GM12878 (cell line): Measurements from ENCODE around the gene COL24A1. TPM values are rescaled to one million over a fixed set of nuclear protein-coding genes. Genes with fewer than 3 reads are reported as not detected.

Experiments used
- ATAC-seq: fragments of 200-7000 bp; cut with Tn5 transposase; 3 replicates; pipeline ENCODE4 v1.9.1; 2020; ENCODE audit warnings: mild to moderate bottlenecking, moderate library complexity
- BruUV-seq: library from RNA; stranded (reverse); fragments of 400-500 nt; replicated peaks from 2 replicates; lab custom pipeline; 2021; lab: Mats Ljungman, UMichigan
- CTCF ChIA-PET: fragments of 300-600 bp; sonication (Branson Sonifier 250); formaldehyde crosslinking; extraction: SDS; loops from one replicate; lab custom pipeline; 2021; ENCODE audit warnings: inconsistent platforms; lab: Yijun Ruan, JAX
- POLR2A ChIA-PET: fragments of 350-600 bp; formaldehyde crosslinking; extraction: SDS; loops from one replicate; lab custom pipeline; 2021; ENCODE audit warnings: inconsistent platforms; lab: Charles Lee
- RAD21 ChIA-PET: fragments of 300-600 bp; sonication (Branson Sonifier 250); formaldehyde crosslinking; loops from one replicate; lab custom pipeline; 2023; ENCODE audit warnings: antibody characterized with exemption; ENCODE audit not compliant: unreplicated experiment; lab: Charles Lee
- SMC1A ChIA-PET: fragments of 300-600 bp; sonication (Branson Sonifier 250); formaldehyde crosslinking; loops from one replicate; lab custom pipeline; 2023; ENCODE audit not compliant: unreplicated experiment, uncharacterized antibody; lab: Charles Lee
- DNase-seq: peaks from one replicate; pipeline ENCODE4 v3.0.0-alpha.2; 2011; ENCODE audit warnings: low read depth, low spot score
- FAIRE-seq: peaks from 3 replicates; lab custom pipeline; 2011; peaks lifted over from hg19 to GRCh38; lab: Jason Lieb, UNC
- H2AFZ ChIP-seq: 2 replicates; pipeline ENCODE4 v1.6.0; 2011; ENCODE audit warnings: low read depth, low read length, control low read depth; ENCODE audit not compliant: control insufficient read depth
- H3K27ac ChIP-seq: 2 replicates; pipeline ENCODE4 v1.5.1; 2011; ENCODE audit warnings: control low read depth; ENCODE audit not compliant: control insufficient read depth, insufficient read depth
- H3K27me3 ChIP-seq, 2 experiments: replicated peaks in 1 of 2; 2 replicates each; pipeline versions ENCODE4 v1.6.0 to v1.6.1; 2011; ENCODE audit warnings: low read length in 1 of 2; ENCODE audit not compliant: control insufficient read depth in 2 of 2, insufficient read depth in 2 of 2
- H3K36me3 ChIP-seq, 2 experiments: 2 replicates each; pipeline ENCODE4 v1.5.1; 2011; ENCODE audit warnings: low read length in 1 of 2; ENCODE audit not compliant: control insufficient read depth in 2 of 2, insufficient read depth in 2 of 2
- H3K4me1 ChIP-seq: 2 replicates; pipeline ENCODE4 v1.6.1; 2011; ENCODE audit warnings: mild to moderate bottlenecking, low read length, moderate library complexity, mixed read lengths; ENCODE audit not compliant: control insufficient read depth, insufficient read depth
- H3K4me2 ChIP-seq: 2 replicates; pipeline ENCODE4 v1.6.0; 2011; ENCODE audit warnings: control low read depth; ENCODE audit not compliant: control insufficient read depth, insufficient read depth
- H3K4me3 ChIP-seq: fragments of 200-600 bp; sonication (generic); 2 replicates; pipeline ENCODE4 v1.5.1; 2016
- H3K79me2 ChIP-seq: 2 replicates; pipeline ENCODE4 v1.6.0; 2011; ENCODE audit warnings: low read length; ENCODE audit not compliant: control insufficient read depth, insufficient read depth
- H3K9ac ChIP-seq: 2 replicates; pipeline ENCODE4 v1.8.0; 2011; ENCODE audit warnings: low read length, control low read depth, mixed read lengths; ENCODE audit not compliant: control insufficient read depth, insufficient read depth
- H3K9me3 ChIP-seq: replicated peaks from 3 replicates; pipeline ENCODE4 v1.5.1; 2011; ENCODE audit warnings: mild to moderate bottlenecking, low read length; ENCODE audit not compliant: control insufficient read depth, insufficient read depth
- H4K20me1 ChIP-seq: 2 replicates; pipeline ENCODE4 v1.6.0; 2011; ENCODE audit not compliant: control insufficient read depth, insufficient read depth
- PAX8 ChIP-seq: fragments of 450-650 bp; IDR thresholded peaks from 2 replicates; pipeline ENCODE4 v1.6.1; 2017; ENCODE audit warnings: mild to moderate bottlenecking, moderate library complexity
- POLR2AphosphoS2 ChIP-seq: IDR thresholded peaks from 2 replicates; pipeline ENCODE4 v1.6.1; 2011; ENCODE audit warnings: low read depth, mild to moderate bottlenecking, low read length, improper control_type of control experiment, moderate library complexity
- SMC3 ChIP-seq: IDR thresholded peaks from 2 replicates; pipeline ENCODE4 v1.6.1; 2011; ENCODE audit warnings: low read length, improper control_type of control experiment, borderline replicate concordance
- WGBS: methylation state at CpG from one replicate; pipeline ENCODE4 v1.1.6; 2016; ENCODE audit warnings: low lambda C conversion rate; ENCODE audit not compliant: insufficient replicate concordance, insufficient coverage; ENCODE audit errors: missing lambda C conversion rate; 5-methylcytosine and 5-hydroxymethylcytosine counted together
- in situ Hi-C: fragments of 300-500 bp; cut with MboI; formaldehyde crosslinking; loops from 9 replicates; pipeline ENCODE4 v1.14.3; 2018; ENCODE audit warnings: mixed read lengths
- intact Hi-C: fragments of 100-400 bp; cut with micrococcal nuclease; formaldehyde crosslinking; loops from one replicate; pipeline ENCODE4 v1.14.2; 2022; ENCODE audit not compliant: unreplicated experiment
- polyA plus RNA-seq, 11 experiments: library from polyadenylated mRNA; depleted of rRNA in 4 of 11; unstranded in 6 of 11; stranded (reverse) in 5 of 11; fragments of >200 nt; fragmentation: Nextera tagmentation in 4 of 11; fragmentation: Illumina TruSeq in 1 of 11; extraction: Ambion mirVana in 4 of 11; extraction: Trizol in 1 of 11; gene quantifications; 1 replicate in 1 of 11; 2 replicates in 10 of 11; pipeline versions ENCODE4 v1.2.1 to v1.2.3, GENCODE V29; 2011 to 2016; ENCODE audit warnings: inconsistent platforms in 2 of 11, missing spikeins in 2 of 11, low read depth in 1 of 11
- total RNA-seq, 4 experiments: library from RNA; depleted of rRNA in 3 of 4; stranded (reverse); fragments of >200 nt in 3 of 4; fragmentation: Illumina TruSeq in 1 of 4; extraction: Trizol in 1 of 4; gene quantifications; 2 replicates each; pipeline versions ENCODE4 v1.2.1 to v1.2.3, GENCODE V29; 2013 to 2021

COL24A1 gene
- total and polyA plus RNA-seq, 10 of the 15 experiments (the other 5 are each of a cell fraction or from before 2014, with no cell fraction given) = 0.19 to 4.1 (median 2.0) TPM

DNA sequence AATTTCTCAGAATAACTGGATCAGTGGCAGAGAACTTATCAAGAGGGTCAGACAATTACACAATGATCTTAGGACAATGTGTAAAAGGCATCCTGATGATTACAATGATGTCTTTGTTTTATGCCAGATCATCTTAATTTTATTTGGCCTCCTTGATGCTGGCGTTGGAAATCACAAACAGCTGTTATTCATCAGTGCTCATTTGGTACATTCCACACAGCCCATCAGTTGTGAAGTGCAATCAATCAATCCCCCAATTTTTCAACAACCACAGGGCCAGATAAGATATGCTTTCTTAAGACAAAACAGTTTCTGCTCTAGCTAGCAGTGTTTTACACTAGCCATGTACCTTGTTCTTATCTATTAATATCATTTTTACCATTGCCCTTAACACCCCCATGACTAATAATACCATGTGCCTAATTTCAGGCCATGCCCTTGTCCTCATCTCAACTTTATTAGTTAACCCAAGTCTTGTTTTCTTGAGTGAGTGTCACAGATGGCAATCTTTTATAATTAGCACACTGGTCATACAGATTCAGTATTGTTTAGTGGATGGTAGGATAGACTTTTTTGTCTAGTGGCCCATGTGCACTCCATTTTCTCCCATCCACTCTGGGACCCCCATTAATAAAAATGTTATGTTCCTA is 40.8 kb upstream of the COL24A1 start:
- intact Hi-C loops = no loop called here
- no peak for TF ChIP-seq POLR2AphosphoS2
- ATAC-seq (no peak), FAIRE-seq (no peak), DNase-seq (no peak)
- WGBS = 0% methylated on average over 1 of the region's 1 CpG
- Histone ChIP-seq H2AFZ (no peak overlapping the region), H3K4me3 (no peak overlapping the region), H3K4me2 (no peak overlapping the region), H3K9ac (no peak overlapping the region), H3K27ac (no peak overlapping the region), H3K27me3 (no peaks in the 10 kb centered on the region), H3K4me1 (no peaks in the 10 kb centered on the region), H3K9me3 (no peaks in the 10 kb centered on the region), H3K36me3 (no peaks in the 10 kb centered on the region), H3K79me2 (no peaks in the 10 kb centered on the region), H4K20me1 (no peaks in the 10 kb centered on the region)
- in situ Hi-C loops = no loop called here
- ChIA-PET RAD21 (no interaction called here), POLR2A (no interaction called here), SMC1A (no interaction called here), CTCF (no interaction called here)
- no TSS peak for BruUV-seq

GRCh38 chr1:86195281-86195680 is 38.7 kb upstream of the COL24A1 start:
- H3K27me3 ChIP-seq = no peaks in the 10 kb centered on the region
- no peak overlapping the region for H3K9ac ChIP-seq
- 34% methylated on average over 2 of the region's 2 CpGs for whole genome bisulfite sequencing
- ChIA-PET SMC1A (interaction anchor here (0.8 to 1.2 kb wide), 2 partner anchors 8 to 13 kb away, joined by 3 read pairs; no protein-coding TSS in a partner anchor), CTCF (no interaction called here), RAD21 (no interaction called here), POLR2A (no interaction called here)
- H3K79me2 ChIP-seq = no peaks in the 10 kb centered on the region
- BruUV-seq = no TSS peak
- ATAC-seq (no peak), FAIRE-seq (no peak), DNase-seq (no peak)
- TF ChIP-seq SMC3 = no peak
- TF ChIP-seq PAX8 = no peak
- H3K4me3 ChIP-seq = no peak overlapping the region
- H2AFZ ChIP-seq = no peak overlapping the region
- no peaks in the 10 kb centered on the region for H4K20me1 ChIP-seq
- H3K27ac ChIP-seq = no peak overlapping the region
- no peak overlapping the region for H3K4me2 ChIP-seq
- H3K9me3 ChIP-seq = no peaks in the 10 kb centered on the region
- intact Hi-C loops (no loop called here), in situ Hi-C loops (no loop called here)
- H3K4me1 ChIP-seq = no peaks in the 10 kb centered on the region
- H3K36me3 ChIP-seq = no peaks in the 10 kb centered on the region
